ENCODE results near the gene JAKMIP3. TPM values are rescaled to one million over a fixed set of nuclear protein-coding genes. Genes with fewer than 3 reads are reported as not detected.

Gene JAKMIP3
- total and polyA plus RNA-seq, 9 of the 15 experiments (the other 6 are each of a cell fraction or from before 2014, with no cell fraction given), result 0.04 TPM; not detected in 8

DNA sequence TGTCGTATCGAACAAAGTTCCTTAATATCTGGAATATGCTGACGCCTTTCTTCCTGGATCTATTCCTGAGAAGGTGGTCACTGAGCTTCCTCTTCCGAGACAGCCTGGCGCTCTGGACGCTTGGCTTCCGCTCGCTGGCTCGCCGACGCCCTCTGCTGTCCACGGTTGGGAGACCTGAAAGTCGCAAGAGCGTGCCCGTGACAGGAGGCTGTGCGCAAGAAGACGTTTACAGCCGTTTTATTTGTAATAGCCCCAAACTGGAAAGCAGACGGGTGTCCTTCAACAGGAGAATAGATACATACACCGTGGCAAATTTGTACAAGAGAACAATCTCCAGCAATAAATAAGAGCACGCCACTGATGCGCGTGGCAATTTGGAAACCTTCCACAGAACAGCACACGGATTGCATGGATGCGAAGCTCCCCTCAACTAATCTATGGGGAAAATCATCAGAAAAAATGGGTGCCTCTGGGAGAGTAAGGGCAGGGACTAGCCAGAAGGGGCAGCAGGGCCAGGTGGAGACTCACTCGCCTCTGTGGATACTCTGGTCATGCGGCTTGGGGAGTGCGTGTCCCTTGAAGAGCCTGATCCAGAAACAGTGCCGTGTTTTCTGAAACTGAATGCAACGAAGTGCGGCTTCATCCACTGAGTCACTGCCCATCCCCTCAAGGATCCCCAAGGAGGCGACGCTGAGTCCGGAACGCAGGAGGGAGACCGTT, 42.5 kb upstream of the JAKMIP3 start:
- POLR2A ChIA-PET, result interaction anchor here (0.6 to 1.5 kb wide), 9 partner anchors 9 to 485 kb away, joined by 3 to 5 read pairs (median 3); partner anchors contain the start of gene BNIP3
- Histone ChIP-seq H3K27ac (ENCODE audit: extremely low read depth, low read depth, low read length) (no peak overlapping the region), H3K79me2 (ENCODE audit: control insufficient read depth, insufficient read depth, low read length) (no peaks in the 10 kb centered on the region), H3K4me1 (replicated peaks in 1 of 2; ENCODE audit: control insufficient read depth in 2 of 2, insufficient read depth in 2 of 2, low read length in 2 of 2) (peaks cover 7 to 22% of the 10 kb centered on the region in 2 experiments; a peak in 3 of 5 replicates), H2AFZ (ENCODE audit: low read depth, low read length) (peak overlapping the region; percentile 82), H3K4me2 (ENCODE audit: insufficient read depth, low read length) (peak overlapping the region; percentile 73), H3K9ac (ENCODE audit: insufficient read depth in 1 of 2, low read depth in 2 of 2, low read length in 2 of 2) (peak overlapping the region in 1 of 2 experiments; percentile 65; a peak in 1 of 4 replicates), H3K27me3 (ENCODE audit: control insufficient read depth in 2 of 2, insufficient read depth in 2 of 2, low read length in 2 of 2) (peaks cover 16 to 33% of the 10 kb centered on the region in 2 experiments; a peak in 4 of 5 replicates), H3K9me1 (ENCODE audit: control insufficient read depth, insufficient read depth, low read length) (no peaks in the 10 kb centered on the region), H3K36me3 (ENCODE audit: control insufficient read depth, insufficient read depth, low read length) (no peaks in the 10 kb centered on the region), H3K4me3 (peak overlapping the region; percentile 6; the same call in 1 of the 2 replicates), H3K9me3 (replicated peaks; ENCODE audit: control insufficient read depth, insufficient read depth, low read depth, low read length) (no peaks in the 10 kb centered on the region), H4K20me1 (replicated peaks; ENCODE audit: control insufficient read depth, insufficient read depth, low read length) (no peaks in the 10 kb centered on the region)
- no TSS peak for BruUV-seq (replicated peaks)
- in situ Hi-C loops (cut with MboI) (loop anchor here (5.0 kb wide), 1 partner anchor 136 kb away; no protein-coding TSS in a partner anchor), intact Hi-C loops (cut with micrococcal nuclease) (loop anchor here (1.0 to 5.0 kb wide), 2 partner anchors 41 to 138 kb away; partner anchors contain the start of gene BNIP3)
- DNase-seq (ENCODE audit: extremely low read depth in 1 of 4, low spot score in 3 of 4), result peak; percentile 72 to 84 (median 76)
- peak; percentile 94 for FAIRE-seq
- ATAC-seq, result peak; percentile 96
- CTCF ChIA-PET (ENCODE audit: low intra/inter-chr PET ratio), result interaction anchor here (0.6 to 2.6 kb wide), 4 partner anchors 42 to 247 kb away, joined by 3 to 16 read pairs (median 6); partner anchors contain the start of gene BNIP3
- WGBS (ENCODE audit: insufficient coverage, low coverage, missing lambda C conversion rate), result 5% methylated on average over 34 of the region's 36 CpGs
- TF ChIP-seq KLF1 (tag; IDR thresholded peaks at IDR 0.05), result no peak
- TF ChIP-seq RAD21 (CRISPR knock-in tag; conservative IDR thresholded peaks at IDR 0.05 in 1 of 2, IDR thresholded peaks at IDR 0.05 in 1 of 2), result peak; percentile 76 to 90
- TF ChIP-seq, protein P1, sequence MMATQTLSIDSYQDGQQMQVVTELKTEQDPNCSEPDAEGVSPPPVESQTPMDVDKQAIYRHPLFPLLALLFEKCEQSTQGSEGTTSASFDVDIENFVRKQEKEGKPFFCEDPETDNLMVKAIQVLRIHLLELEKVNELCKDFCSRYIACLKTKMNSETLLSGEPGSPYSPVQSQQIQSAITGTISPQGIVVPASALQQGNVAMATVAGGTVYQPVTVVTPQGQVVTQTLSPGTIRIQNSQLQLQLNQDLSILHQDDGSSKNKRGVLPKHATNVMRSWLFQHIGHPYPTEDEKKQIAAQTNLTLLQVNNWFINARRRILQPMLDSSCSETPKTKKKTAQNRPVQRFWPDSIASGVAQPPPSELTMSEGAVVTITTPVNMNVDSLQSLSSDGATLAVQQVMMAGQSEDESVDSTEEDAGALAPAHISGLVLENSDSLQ (IDR thresholded peaks at IDR 0.05), result 0 out of 2 replicates have a peak, but pooled peaks have one; percentile 11
- TF ChIP-seq GATAD2A (IDR thresholded peaks at IDR 0.05), result no peak
- TF ChIP-seq, protein P2, sequence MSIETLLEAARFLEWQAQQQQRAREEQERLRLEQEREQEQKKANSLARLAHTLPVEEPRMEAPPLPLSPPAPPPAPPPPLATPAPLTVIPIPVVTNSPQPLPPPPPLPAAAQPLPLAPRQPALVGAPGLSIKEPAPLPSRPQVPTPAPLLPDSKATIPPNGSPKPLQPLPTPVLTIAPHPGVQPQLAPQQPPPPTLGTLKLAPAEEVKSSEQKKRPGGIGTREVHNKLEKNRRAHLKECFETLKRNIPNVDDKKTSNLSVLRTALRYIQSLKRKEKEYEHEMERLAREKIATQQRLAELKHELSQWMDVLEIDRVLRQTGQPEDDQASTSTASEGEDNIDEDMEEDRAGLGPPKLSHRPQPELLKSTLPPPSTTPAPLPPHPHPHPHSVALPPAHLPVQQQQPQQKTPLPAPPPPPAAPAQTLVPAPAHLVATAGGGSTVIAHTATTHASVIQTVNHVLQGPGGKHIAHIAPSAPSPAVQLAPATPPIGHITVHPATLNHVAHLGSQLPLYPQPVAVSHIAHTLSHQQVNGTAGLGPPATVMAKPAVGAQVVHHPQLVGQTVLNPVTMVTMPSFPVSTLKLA (conservative IDR thresholded peaks at IDR 0.05), result peak in 1 of 2 experiments; percentile 17; a peak in 1 of 4 replicates
- TF ChIP-seq PHTF2 (CRISPR knock-in tag; IDR thresholded peaks at IDR 0.05), result no peak
- no peak for TF ChIP-seq NELFE (IDR thresholded peaks at IDR 0.05; ENCODE audit: insufficient read depth, insufficient read length)
- TF ChIP-seq SAFB (IDR thresholded peaks at IDR 0.05; ENCODE audit: borderline replicate concordance, low read depth, low read length), result no peak
- TF ChIP-seq, protein P3, sequence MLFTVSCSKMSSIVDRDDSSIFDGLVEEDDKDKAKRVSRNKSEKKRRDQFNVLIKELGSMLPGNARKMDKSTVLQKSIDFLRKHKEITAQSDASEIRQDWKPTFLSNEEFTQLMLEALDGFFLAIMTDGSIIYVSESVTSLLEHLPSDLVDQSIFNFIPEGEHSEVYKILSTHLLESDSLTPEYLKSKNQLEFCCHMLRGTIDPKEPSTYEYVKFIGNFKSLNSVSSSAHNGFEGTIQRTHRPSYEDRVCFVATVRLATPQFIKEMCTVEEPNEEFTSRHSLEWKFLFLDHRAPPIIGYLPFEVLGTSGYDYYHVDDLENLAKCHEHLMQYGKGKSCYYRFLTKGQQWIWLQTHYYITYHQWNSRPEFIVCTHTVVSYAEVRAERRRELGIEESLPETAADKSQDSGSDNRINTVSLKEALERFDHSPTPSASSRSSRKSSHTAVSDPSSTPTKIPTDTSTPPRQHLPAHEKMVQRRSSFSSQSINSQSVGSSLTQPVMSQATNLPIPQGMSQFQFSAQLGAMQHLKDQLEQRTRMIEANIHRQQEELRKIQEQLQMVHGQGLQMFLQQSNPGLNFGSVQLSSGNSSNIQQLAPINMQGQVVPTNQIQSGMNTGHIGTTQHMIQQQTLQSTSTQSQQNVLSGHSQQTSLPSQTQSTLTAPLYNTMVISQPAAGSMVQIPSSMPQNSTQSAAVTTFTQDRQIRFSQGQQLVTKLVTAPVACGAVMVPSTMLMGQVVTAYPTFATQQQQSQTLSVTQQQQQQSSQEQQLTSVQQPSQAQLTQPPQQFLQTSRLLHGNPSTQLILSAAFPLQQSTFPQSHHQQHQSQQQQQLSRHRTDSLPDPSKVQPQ (CRISPR knock-in tag; IDR thresholded peaks at IDR 0.05; ENCODE audit: borderline replicate concordance), result no peak
- peak; percentile 75; the same call in 1 of the 2 replicates for TF ChIP-seq STAG1 (CRISPR knock-in tag; IDR thresholded peaks at IDR 0.05; ENCODE audit: borderline replicate concordance)
- no peak for TF ChIP-seq CBX5 (IDR thresholded peaks at IDR 0.05; ENCODE audit: borderline replicate concordance, low read depth)
- TF ChIP-seq MYC (IDR thresholded peaks at IDR 0.05; ENCODE audit: low read depth, low read length), result 0 out of 2 replicates have a peak, but pooled peaks have one; percentile 34
- no peak for TF ChIP-seq MYC (CRISPR knock-in tag; IDR thresholded peaks at IDR 0.05; ENCODE audit: borderline replicate concordance, low read depth)
- no peak for TF ChIP-seq HNRNPK (IDR thresholded peaks at IDR 0.05; ENCODE audit: low read depth, low read length, poor library complexity, severe bottlenecking)
- TF ChIP-seq ZC3H11A (IDR thresholded peaks at IDR 0.05; ENCODE audit: low read depth, low read length), result no peak
- TF ChIP-seq WHSC1 (IDR thresholded peaks at IDR 0.05; ENCODE audit: low read length), result no peak

Measured in K562 (cell line).